ENCODE results near the gene CPNE8. TPM values are rescaled to one million over a fixed set of nuclear protein-coding genes. Genes with fewer than 3 reads are reported as not detected.

Gene CPNE8
- total RNA-seq, 1 experiment from 2014 or later = 7.2 TPM

DNA sequence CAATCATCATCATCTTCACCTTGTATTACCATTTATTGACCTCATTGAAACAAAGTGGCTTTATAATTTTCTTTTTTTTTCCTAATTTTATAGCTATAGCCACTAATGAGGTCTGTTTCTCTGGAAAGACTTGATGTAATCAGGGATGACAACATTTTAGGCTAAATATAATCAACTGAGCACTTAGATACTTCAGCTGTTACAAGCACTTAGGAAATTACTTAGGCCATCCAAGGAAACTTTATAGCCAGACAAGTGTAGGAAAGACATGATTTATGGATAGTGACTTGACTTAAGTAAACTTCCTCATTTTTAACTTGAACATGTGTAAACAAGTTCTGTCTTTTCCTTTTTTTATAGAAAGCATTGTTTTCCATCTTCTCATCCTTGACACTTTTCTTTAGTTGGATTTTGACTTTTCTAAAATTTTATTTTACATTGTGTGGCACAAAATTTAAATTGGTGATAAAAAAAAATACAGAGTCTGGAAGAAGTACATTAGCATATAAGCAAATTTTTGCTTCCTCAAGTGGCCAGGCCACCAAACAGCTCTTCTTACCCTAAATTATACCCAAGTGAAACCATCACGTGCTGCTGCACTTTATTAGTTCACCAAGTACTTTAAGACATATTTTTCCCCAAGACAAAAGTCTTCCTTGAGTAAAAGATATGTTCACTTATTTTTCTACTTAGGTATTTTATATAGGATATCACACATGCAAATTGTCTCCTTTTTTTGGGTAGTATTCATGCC, 15.1 kb downstream of the CPNE8 start:
- intact Hi-C loops (cut with micrococcal nuclease) = loop anchor here (10.0 kb wide), 1 partner anchor 155 kb away; no protein-coding TSS in a partner anchor
- no peak overlapping the region for H2AFZ ChIP-seq (ENCODE audit: low read length)
- no peaks in the 10 kb centered on the region for H4K20me1 ChIP-seq (ENCODE audit: low read length)
- no peak overlapping the region for H3K4me2 ChIP-seq (ENCODE audit: low read length)
- no peaks in the 10 kb centered on the region for H3K9me3 ChIP-seq (ENCODE audit: low read length)
- H3K27me3 ChIP-seq (ENCODE audit: low read length) = no peaks in the 10 kb centered on the region
- H3K79me2 ChIP-seq (ENCODE audit: low read length) = peaks cover 8% of the 10 kb centered on the region; the same call in 1 of the 2 replicates
- H3F3A ChIP-seq (ENCODE audit: low read length, unreplicated experiment) = no peaks in the 10 kb centered on the region
- no peak overlapping the region for H3K27ac ChIP-seq (ENCODE audit: low read length)
- BruUV-seq (replicated peaks) = no TSS peak
- H3K4me3 ChIP-seq (ENCODE audit: low read length) = no peak overlapping the region
- peak; percentile 57 for ATAC-seq
- DNase-seq = peak; percentile 44
- H3K9me2 ChIP-seq (replicated peaks; ENCODE audit: low read length) = no peaks in the 10 kb centered on the region
- H3K9ac ChIP-seq (ENCODE audit: low read length) = no peak overlapping the region
- TF ChIP-seq EZH2phosphoT487 (IDR thresholded peaks at IDR 0.05; ENCODE audit: borderline replicate concordance, low read length) (no peak), EZH2 (IDR thresholded peaks at IDR 0.05; ENCODE audit: low read length, unreplicated experiment) (no peak)
- TF ChIP-seq, protein P1, sequence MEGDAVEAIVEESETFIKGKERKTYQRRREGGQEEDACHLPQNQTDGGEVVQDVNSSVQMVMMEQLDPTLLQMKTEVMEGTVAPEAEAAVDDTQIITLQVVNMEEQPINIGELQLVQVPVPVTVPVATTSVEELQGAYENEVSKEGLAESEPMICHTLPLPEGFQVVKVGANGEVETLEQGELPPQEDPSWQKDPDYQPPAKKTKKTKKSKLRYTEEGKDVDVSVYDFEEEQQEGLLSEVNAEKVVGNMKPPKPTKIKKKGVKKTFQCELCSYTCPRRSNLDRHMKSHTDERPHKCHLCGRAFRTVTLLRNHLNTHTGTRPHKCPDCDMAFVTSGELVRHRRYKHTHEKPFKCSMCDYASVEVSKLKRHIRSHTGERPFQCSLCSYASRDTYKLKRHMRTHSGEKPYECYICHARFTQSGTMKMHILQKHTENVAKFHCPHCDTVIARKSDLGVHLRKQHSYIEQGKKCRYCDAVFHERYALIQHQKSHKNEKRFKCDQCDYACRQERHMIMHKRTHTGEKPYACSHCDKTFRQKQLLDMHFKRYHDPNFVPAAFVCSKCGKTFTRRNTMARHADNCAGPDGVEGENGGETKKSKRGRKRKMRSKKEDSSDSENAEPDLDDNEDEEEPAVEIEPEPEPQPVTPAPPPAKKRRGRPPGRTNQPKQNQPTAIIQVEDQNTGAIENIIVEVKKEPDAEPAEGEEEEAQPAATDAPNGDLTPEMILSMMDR (conservative IDR thresholded peaks at IDR 0.05; ENCODE audit: low read depth, low read length) = no peak
- POLR2A ChIA-PET (ENCODE audit: unreplicated experiment) = no interaction called here
- peaks cover 17% of the 10 kb centered on the region for H3K4me1 ChIP-seq (ENCODE audit: insufficient read depth, low read length)
- no peaks in the 10 kb centered on the region for H3K36me3 ChIP-seq (ENCODE audit: low read depth, low read length)
- CTCF ChIA-PET = no interaction called here

- no peak for DNase-seq
- Histone ChIP-seq H3K4me3 (ENCODE audit: low read length) (no peak overlapping the region), H4K20me1 (ENCODE audit: low read length) (no peaks in the 10 kb centered on the region), H3K27ac (ENCODE audit: low read length) (no peak overlapping the region), H3K4me2 (ENCODE audit: low read length) (no peak overlapping the region), H3K9me3 (ENCODE audit: low read length) (no peaks in the 10 kb centered on the region), H2AFZ (ENCODE audit: low read length) (no peak overlapping the region), H3K79me2 (ENCODE audit: low read length) (peaks cover 14% of the 10 kb centered on the region; the same call in 1 of the 2 replicates), H3K27me3 (ENCODE audit: low read length) (no peaks in the 10 kb centered on the region), H3K36me3 (ENCODE audit: low read depth, low read length) (no peaks in the 10 kb centered on the region), H3K9ac (ENCODE audit: low read length) (no peak overlapping the region), H3K4me1 (ENCODE audit: insufficient read depth, low read length) (peaks cover 17% of the 10 kb centered on the region), H3F3A (ENCODE audit: low read length, unreplicated experiment) (no peaks in the 10 kb centered on the region), H3K9me2 (replicated peaks; ENCODE audit: low read length) (no peaks in the 10 kb centered on the region)
- no TSS peak for BruUV-seq (replicated peaks)
- intact Hi-C loops (cut with micrococcal nuclease) = no loop called here
- TF ChIP-seq, protein P1 (conservative IDR thresholded peaks at IDR 0.05; ENCODE audit: low read depth, low read length) = no peak
- TF ChIP-seq EZH2 (IDR thresholded peaks at IDR 0.05; ENCODE audit: low read length, unreplicated experiment) (no peak), EZH2phosphoT487 (IDR thresholded peaks at IDR 0.05; ENCODE audit: borderline replicate concordance, low read length) (no peak)
- ChIA-PET CTCF (no interaction called here), POLR2A (ENCODE audit: unreplicated experiment) (no interaction called here)
- no peak for ATAC-seq
Observed at GRCh38 chr12:38889297-38889815, 16.0 kb downstream of the CPNE8 start.

GRCh38 chr12:38887770-38888169, 17.6 kb downstream of the CPNE8 start:
- no peak overlapping the region for H3K4me2 ChIP-seq (ENCODE audit: low read length)
- no peaks in the 10 kb centered on the region for H3K27me3 ChIP-seq (ENCODE audit: low read length)
- H3K4me1 ChIP-seq (ENCODE audit: insufficient read depth, low read length) = peaks cover 17% of the 10 kb centered on the region
- H3K27ac ChIP-seq (ENCODE audit: low read length) = no peak overlapping the region
- no peaks in the 10 kb centered on the region for H3K9me3 ChIP-seq (ENCODE audit: low read length)
- DNase-seq (no peak), ATAC-seq (no peak)
- no TSS peak for BruUV-seq (replicated peaks)
- no peaks in the 10 kb centered on the region for H3K36me3 ChIP-seq (ENCODE audit: low read depth, low read length)
- H2AFZ ChIP-seq (ENCODE audit: low read length) = no peak overlapping the region
- no peaks in the 10 kb centered on the region for H3K9me2 ChIP-seq (replicated peaks; ENCODE audit: low read length)
- H4K20me1 ChIP-seq (ENCODE audit: low read length) = no peaks in the 10 kb centered on the region
- no peak overlapping the region for H3K4me3 ChIP-seq (ENCODE audit: low read length)
- H3K9ac ChIP-seq (ENCODE audit: low read length) = no peak overlapping the region
- no peaks in the 10 kb centered on the region for H3F3A ChIP-seq (ENCODE audit: low read length, unreplicated experiment)
- POLR2A ChIA-PET (ENCODE audit: unreplicated experiment) = interaction anchor here (0.6 kb wide), 1 partner anchor 35 kb away, joined by 4 read pairs; no protein-coding TSS in a partner anchor
- intact Hi-C loops (cut with micrococcal nuclease) = no loop called here
- H3K79me2 ChIP-seq (ENCODE audit: low read length) = peaks cover 20% of the 10 kb centered on the region; the same call in 1 of the 2 replicates
- no peak for TF ChIP-seq EZH2 (IDR thresholded peaks at IDR 0.05; ENCODE audit: low read length, unreplicated experiment)
- TF ChIP-seq EZH2phosphoT487 (IDR thresholded peaks at IDR 0.05; ENCODE audit: borderline replicate concordance, low read length) = no peak
- TF ChIP-seq, protein P1 (conservative IDR thresholded peaks at IDR 0.05; ENCODE audit: low read depth, low read length) = no peak
- CTCF ChIA-PET = no interaction called here

Measured in PC-3 (cell line).